ENCODE results near the gene MACROD1. TPM values are rescaled to one million over a fixed set of nuclear protein-coding genes. Genes with fewer than 3 reads are reported as not detected.
"Not testable (repeated sequence)": the region's sequence is repeated elsewhere in the genome, so short reads cannot be mapped to it uniquely, and the experiment has no call there.

Gene MACROD1
- total RNA-seq, 1 donor = 17.7 TPM

GRCh38 chr11:63970902-63971301, 195.0 kb downstream of the MACROD1 start:
- no peak overlapping the region for H3K4me2 ChIP-seq (ENCODE audit: insufficient read depth, low read length)
- no peak for DNase-seq (ENCODE audit: insufficient read length, low spot score, missing footprints)
- H2AFZ ChIP-seq (ENCODE audit: low read length) = no peak overlapping the region
- H3K27ac ChIP-seq (ENCODE audit: low read depth, low read length) = no peak overlapping the region
- H3K79me2 ChIP-seq (ENCODE audit: insufficient read depth, low read length) = peaks cover 15% of the 10 kb centered on the region
- H3K27me3 ChIP-seq (ENCODE audit: insufficient read depth, low read length) = no peaks in the 10 kb centered on the region
- TF ChIP-seq CTCF (IDR thresholded peaks at IDR 0.05; ENCODE audit: extremely low read depth, low read depth, low read length) = no peak
- H3K4me1 ChIP-seq (ENCODE audit: insufficient read depth, low read length) = peaks cover 7% of the 10 kb centered on the region
- H3K36me3 ChIP-seq (ENCODE audit: insufficient read depth, low read length) = no peaks in the 10 kb centered on the region
- no peak overlapping the region for H3K4me3 ChIP-seq (ENCODE audit: insufficient read depth, low read length)
- H4K20me1 ChIP-seq (ENCODE audit: insufficient read depth, low read length) = peaks cover 2% of the 10 kb centered on the region
- H3K9me3 ChIP-seq (ENCODE audit: low read depth, low read length) = no peaks in the 10 kb centered on the region

GRCh38 chr11:63969461-63969860, 196.5 kb downstream of the MACROD1 start:
- Histone ChIP-seq H3K27me3 (ENCODE audit: insufficient read depth, low read length) (no peaks in the 10 kb centered on the region), H3K4me1 (ENCODE audit: insufficient read depth, low read length) (no peaks in the 10 kb centered on the region), H3K79me2 (ENCODE audit: insufficient read depth, low read length) (peaks cover under 1% of the 10 kb centered on the region), H2AFZ (ENCODE audit: low read length) (no peak overlapping the region), H3K4me2 (ENCODE audit: insufficient read depth, low read length) (no peak overlapping the region), H3K4me3 (ENCODE audit: insufficient read depth, low read length) (no peak overlapping the region), H3K27ac (ENCODE audit: low read depth, low read length) (no peak overlapping the region), H4K20me1 (ENCODE audit: insufficient read depth, low read length) (no peaks in the 10 kb centered on the region), H3K36me3 (ENCODE audit: insufficient read depth, low read length) (no peaks in the 10 kb centered on the region), H3K9me3 (ENCODE audit: low read depth, low read length) (no peaks in the 10 kb centered on the region)
- TF ChIP-seq CTCF (IDR thresholded peaks at IDR 0.05; ENCODE audit: extremely low read depth, low read depth, low read length) = no peak
- DNase-seq (ENCODE audit: insufficient read length, low spot score, missing footprints) = no peak

- no peak overlapping the region for H3K4me2 ChIP-seq (ENCODE audit: insufficient read depth, low read length)
- H3K79me2 ChIP-seq (ENCODE audit: insufficient read depth, low read length) = no peaks in the 10 kb centered on the region
- H3K4me3 ChIP-seq (ENCODE audit: insufficient read depth, low read length) = no peak overlapping the region
- no peak overlapping the region for H2AFZ ChIP-seq (ENCODE audit: low read length)
- no peaks in the 10 kb centered on the region for H3K4me1 ChIP-seq (ENCODE audit: insufficient read depth, low read length)
- no peak overlapping the region for H3K27ac ChIP-seq (ENCODE audit: low read depth, low read length)
- H3K36me3 ChIP-seq (ENCODE audit: insufficient read depth, low read length) = no peaks in the 10 kb centered on the region
- H3K27me3 ChIP-seq (ENCODE audit: insufficient read depth, low read length) = no peaks in the 10 kb centered on the region
- DNase-seq (ENCODE audit: insufficient read length, low spot score, missing footprints) = no peak
- no peaks in the 10 kb centered on the region for H3K9me3 ChIP-seq (ENCODE audit: low read depth, low read length)
- no peaks in the 10 kb centered on the region for H4K20me1 ChIP-seq (ENCODE audit: insufficient read depth, low read length)
- no peak for TF ChIP-seq CTCF (IDR thresholded peaks at IDR 0.05; ENCODE audit: extremely low read depth, low read depth, low read length)
Observed at GRCh38 chr11:63966444-63966843, 199.5 kb downstream of the MACROD1 start.

DNA sequence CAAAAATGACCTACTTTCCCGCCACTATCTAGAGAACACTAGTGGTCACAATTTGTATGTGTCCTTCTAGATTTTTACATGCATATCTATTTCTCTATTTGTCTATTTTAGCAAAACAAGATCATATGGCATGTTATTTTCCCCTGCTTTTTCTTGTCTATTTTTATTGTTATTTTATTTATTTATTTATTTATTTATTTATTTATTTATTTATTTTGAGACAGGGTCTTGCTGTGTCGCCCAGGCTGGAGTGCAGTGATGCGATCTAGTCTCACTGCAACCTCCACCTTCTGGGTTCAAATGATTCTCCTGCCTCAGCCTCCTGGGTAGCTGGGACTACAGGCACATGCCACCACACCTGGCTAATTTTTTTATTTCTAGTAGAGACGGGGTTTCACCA, 202.0 kb downstream of the MACROD1 start:
- not testable (repeated sequence) for H3K27ac ChIP-seq (ENCODE audit: low read depth, low read length); H3K36me3 ChIP-seq (ENCODE audit: insufficient read depth, low read length); H3K4me2 ChIP-seq (ENCODE audit: insufficient read depth, low read length); H3K4me1 ChIP-seq (ENCODE audit: insufficient read depth, low read length); H2AFZ ChIP-seq (ENCODE audit: low read length); H3K27me3 ChIP-seq (ENCODE audit: insufficient read depth, low read length); H3K4me3 ChIP-seq (ENCODE audit: insufficient read depth, low read length); DNase-seq (ENCODE audit: insufficient read length, low spot score, missing footprints); H4K20me1 ChIP-seq (ENCODE audit: insufficient read depth, low read length); H3K9me3 ChIP-seq (ENCODE audit: low read depth, low read length); H3K79me2 ChIP-seq (ENCODE audit: insufficient read depth, low read length)
